ENCODE results near the gene EPB41L1. TPM values are rescaled to one million over a fixed set of nuclear protein-coding genes. Genes with fewer than 3 reads are reported as not detected.

EPB41L1 gene
- total RNA-seq, 1 donor from 2014 or later = 32.7 TPM

DNA sequence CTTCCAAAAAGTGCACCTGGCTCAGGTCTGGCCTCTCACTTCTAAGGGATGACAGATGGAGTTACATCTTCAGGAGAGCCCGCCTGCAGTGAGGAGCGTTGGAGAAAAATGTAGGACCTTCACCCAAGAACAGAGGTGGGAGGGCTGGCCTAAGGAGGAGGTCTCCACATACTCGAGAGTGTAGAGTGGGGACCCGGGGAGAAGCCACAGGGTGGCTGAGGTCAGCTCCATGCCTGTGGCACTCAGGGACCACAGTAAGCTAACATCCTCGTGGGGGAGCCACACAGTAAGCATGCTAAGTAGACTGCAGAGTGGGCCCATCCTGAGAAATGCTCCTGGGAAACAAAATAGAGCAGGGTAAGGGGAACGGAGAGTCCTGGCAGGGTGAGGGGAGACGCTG, 105.8 kb downstream of the EPB41L1 start:
- Mint-ChIP-seq H3K36me3 (peaks cover 12% of the 10 kb centered on the region), H3K9me3 (no peaks in the 10 kb centered on the region), H3K27me3 (ENCODE audit: insufficient read depth, low read depth) (no peaks in the 10 kb centered on the region), H3K27ac (peak overlapping the region; percentile 25), H3K4me1 (peaks cover 10% of the 10 kb centered on the region), H3K4me3 (no peak overlapping the region)
- no peak overlapping the region for H3K27ac ChIP-seq
- no peaks in the 10 kb centered on the region for H3K27me3 ChIP-seq
- H3K4me1 ChIP-seq = peaks cover 11% of the 10 kb centered on the region
- peaks cover 9% of the 10 kb centered on the region for H4K20me1 ChIP-seq (ENCODE audit: low read depth)
- no peak overlapping the region for H2AFZ ChIP-seq (replicated peaks)
- no peak for DNase-seq (ENCODE audit: low spot score)
- no peaks in the 10 kb centered on the region for H3K36me3 ChIP-seq
- no peak for TF ChIP-seq EZH2phosphoT487 (IDR thresholded peaks at IDR 0.05)
- TF ChIP-seq, protein P1, sequence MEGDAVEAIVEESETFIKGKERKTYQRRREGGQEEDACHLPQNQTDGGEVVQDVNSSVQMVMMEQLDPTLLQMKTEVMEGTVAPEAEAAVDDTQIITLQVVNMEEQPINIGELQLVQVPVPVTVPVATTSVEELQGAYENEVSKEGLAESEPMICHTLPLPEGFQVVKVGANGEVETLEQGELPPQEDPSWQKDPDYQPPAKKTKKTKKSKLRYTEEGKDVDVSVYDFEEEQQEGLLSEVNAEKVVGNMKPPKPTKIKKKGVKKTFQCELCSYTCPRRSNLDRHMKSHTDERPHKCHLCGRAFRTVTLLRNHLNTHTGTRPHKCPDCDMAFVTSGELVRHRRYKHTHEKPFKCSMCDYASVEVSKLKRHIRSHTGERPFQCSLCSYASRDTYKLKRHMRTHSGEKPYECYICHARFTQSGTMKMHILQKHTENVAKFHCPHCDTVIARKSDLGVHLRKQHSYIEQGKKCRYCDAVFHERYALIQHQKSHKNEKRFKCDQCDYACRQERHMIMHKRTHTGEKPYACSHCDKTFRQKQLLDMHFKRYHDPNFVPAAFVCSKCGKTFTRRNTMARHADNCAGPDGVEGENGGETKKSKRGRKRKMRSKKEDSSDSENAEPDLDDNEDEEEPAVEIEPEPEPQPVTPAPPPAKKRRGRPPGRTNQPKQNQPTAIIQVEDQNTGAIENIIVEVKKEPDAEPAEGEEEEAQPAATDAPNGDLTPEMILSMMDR (IDR thresholded peaks at IDR 0.05) = no peak
- no peak for TF ChIP-seq EZH2 (IDR thresholded peaks at IDR 0.05)
- no peak overlapping the region for H3K4me2 ChIP-seq
- no peak overlapping the region for H3K4me3 ChIP-seq
- H3K9me3 ChIP-seq (ENCODE audit: low read depth) = no peaks in the 10 kb centered on the region
- peaks cover 8% of the 10 kb centered on the region for H3F3A ChIP-seq (ENCODE audit: low read depth)
- no peak overlapping the region for H3K9ac ChIP-seq
- H3K79me2 ChIP-seq (ENCODE audit: low read depth) = no peaks in the 10 kb centered on the region

DNA sequence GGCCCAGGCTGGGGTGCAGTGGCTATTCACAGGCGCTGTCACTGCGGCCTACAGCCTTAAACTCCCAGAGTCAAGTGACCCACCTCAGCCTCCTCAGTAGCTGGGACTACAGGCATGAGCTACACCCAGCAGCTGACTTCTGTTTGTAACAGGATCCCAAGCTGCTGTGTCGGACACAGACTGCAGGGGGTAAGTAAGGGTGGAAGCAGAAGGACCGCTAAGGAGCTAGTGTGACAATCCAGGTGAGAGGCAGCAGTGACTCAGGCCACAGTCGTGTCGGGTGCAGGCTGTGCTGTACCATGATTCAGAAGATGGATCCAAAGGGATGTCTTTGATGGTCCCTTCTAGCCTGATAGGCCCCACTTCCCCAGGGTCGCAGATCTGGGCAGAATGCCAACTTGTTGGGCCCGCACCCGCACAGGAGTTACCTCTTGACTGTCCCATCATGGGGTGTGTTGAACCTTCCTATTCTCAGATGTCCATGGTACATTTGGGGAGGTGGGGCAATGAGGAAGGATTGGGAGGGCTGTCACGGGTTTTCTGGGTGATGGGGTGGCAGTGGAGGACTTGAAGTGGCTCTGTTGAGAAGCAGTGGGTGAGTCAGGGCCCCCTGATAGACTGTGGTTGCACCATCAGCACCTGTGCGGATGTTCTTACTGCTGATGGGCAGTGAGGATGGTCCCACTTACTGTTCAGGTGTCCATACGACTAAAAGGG, 107.0 kb downstream of the EPB41L1 start:
- peaks cover 6% of the 10 kb centered on the region for H3K36me3 Mint-ChIP-seq
- H3K79me2 ChIP-seq (ENCODE audit: low read depth) = no peaks in the 10 kb centered on the region
- H4K20me1 ChIP-seq (ENCODE audit: low read depth) = peaks cover 9% of the 10 kb centered on the region
- H2AFZ ChIP-seq (replicated peaks) = no peak overlapping the region
- no peak overlapping the region for H3K4me2 ChIP-seq
- TF ChIP-seq, protein P1 (IDR thresholded peaks at IDR 0.05) = no peak
- TF ChIP-seq EZH2phosphoT487 (IDR thresholded peaks at IDR 0.05) = no peak
- TF ChIP-seq EZH2 (IDR thresholded peaks at IDR 0.05) = no peak
- no peak overlapping the region for H3K9ac ChIP-seq
- peaks cover 11% of the 10 kb centered on the region for H3K4me1 ChIP-seq
- no peaks in the 10 kb centered on the region for H3K9me3 Mint-ChIP-seq
- peaks cover 10% of the 10 kb centered on the region for H3K4me1 Mint-ChIP-seq
- no peak overlapping the region for H3K4me3 Mint-ChIP-seq
- H3K36me3 ChIP-seq = no peaks in the 10 kb centered on the region
- H3K9me3 ChIP-seq (ENCODE audit: low read depth) = no peaks in the 10 kb centered on the region
- no peaks in the 10 kb centered on the region for H3K27me3 ChIP-seq
- no peaks in the 10 kb centered on the region for H3K27me3 Mint-ChIP-seq (ENCODE audit: insufficient read depth, low read depth)
- no peak overlapping the region for H3K27ac Mint-ChIP-seq
- H3K4me3 ChIP-seq = no peak overlapping the region
- no peak overlapping the region for H3K27ac ChIP-seq
- peaks cover 8% of the 10 kb centered on the region for H3F3A ChIP-seq (ENCODE audit: low read depth)
- DNase-seq (ENCODE audit: low spot score) = no peak

DNA sequence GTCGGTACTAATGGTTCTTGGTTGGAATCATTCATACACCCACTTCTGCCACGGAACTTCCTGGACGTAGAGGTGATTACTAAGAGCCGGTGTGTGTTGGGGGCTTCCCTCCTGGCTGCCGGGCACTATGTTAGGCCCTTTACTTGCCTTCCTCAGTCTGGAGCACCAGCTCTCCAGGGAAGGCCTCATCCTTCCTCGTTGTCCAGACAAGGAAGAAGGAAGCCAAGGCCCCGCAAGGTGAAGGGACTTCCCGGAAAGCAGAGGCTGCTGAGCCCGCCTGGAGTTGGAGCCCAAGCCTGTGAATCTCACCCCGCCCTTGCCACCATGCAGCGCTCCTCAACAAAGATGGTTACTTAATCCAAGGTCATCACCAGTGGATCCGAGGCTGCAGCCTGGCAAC, 107.9 kb downstream of the EPB41L1 start:
- peaks cover 10% of the 10 kb centered on the region for H3K4me1 Mint-ChIP-seq
- Histone ChIP-seq H3F3A (ENCODE audit: low read depth) (peaks cover 8% of the 10 kb centered on the region), H3K9ac (no peak overlapping the region), H3K9me3 (ENCODE audit: low read depth) (no peaks in the 10 kb centered on the region), H3K36me3 (no peaks in the 10 kb centered on the region), H3K27me3 (no peaks in the 10 kb centered on the region), H2AFZ (replicated peaks) (no peak overlapping the region), H3K4me2 (no peak overlapping the region), H4K20me1 (ENCODE audit: low read depth) (peaks cover 9% of the 10 kb centered on the region), H3K27ac (no peak overlapping the region), H3K79me2 (ENCODE audit: low read depth) (no peaks in the 10 kb centered on the region), H3K4me1 (peaks cover 11% of the 10 kb centered on the region), H3K4me3 (no peak overlapping the region)
- no peak for DNase-seq (ENCODE audit: low spot score)
- H3K36me3 Mint-ChIP-seq = no peaks in the 10 kb centered on the region
- H3K9me3 Mint-ChIP-seq = no peaks in the 10 kb centered on the region
- H3K27me3 Mint-ChIP-seq (ENCODE audit: insufficient read depth, low read depth) = no peaks in the 10 kb centered on the region
- no peak overlapping the region for H3K27ac Mint-ChIP-seq
- TF ChIP-seq, protein P1 (IDR thresholded peaks at IDR 0.05) = no peak
- TF ChIP-seq EZH2phosphoT487 (IDR thresholded peaks at IDR 0.05) = no peak
- no peak for TF ChIP-seq EZH2 (IDR thresholded peaks at IDR 0.05)
- no peak overlapping the region for H3K4me3 Mint-ChIP-seq
